Measurements from ENCODE around the gene ACLY. TPM values are rescaled to one million over a fixed set of nuclear protein-coding genes. Genes with fewer than 3 reads are reported as not detected.

ACLY gene
- total and polyA plus RNA-seq, 11 donors: 8.3 to 55.5 (median 34.7) TPM

GRCh38 chr17:41943492-41943891 lies 24.7 kb upstream of the ACLY start:
- intact Hi-C loops (cut with DNase I): no loop called here
- Histone ChIP-seq H3K27me3 (no peaks in the 10 kb centered on the region), H3K4me3 (no peak overlapping the region), H3K9me3 (no peaks in the 10 kb centered on the region), H3K4me1 (peaks cover 0 to 4% (median 0%) of the 10 kb centered on the region in 12 donors), H3K27ac (no peak overlapping the region), H3K36me3 (no peaks in the 10 kb centered on the region)
- DNase-seq (no peak), ATAC-seq (no peak)
- 86 to 94% (median 91%) methylated on average over 3 of the region's 3 CpGs for WGBS, 4 donors
- TF ChIP-seq POLR2A (IDR thresholded peaks at IDR 0.05): no peak
- no peak for TF ChIP-seq CTCF (IDR thresholded peaks at IDR 0.05)

DNA sequence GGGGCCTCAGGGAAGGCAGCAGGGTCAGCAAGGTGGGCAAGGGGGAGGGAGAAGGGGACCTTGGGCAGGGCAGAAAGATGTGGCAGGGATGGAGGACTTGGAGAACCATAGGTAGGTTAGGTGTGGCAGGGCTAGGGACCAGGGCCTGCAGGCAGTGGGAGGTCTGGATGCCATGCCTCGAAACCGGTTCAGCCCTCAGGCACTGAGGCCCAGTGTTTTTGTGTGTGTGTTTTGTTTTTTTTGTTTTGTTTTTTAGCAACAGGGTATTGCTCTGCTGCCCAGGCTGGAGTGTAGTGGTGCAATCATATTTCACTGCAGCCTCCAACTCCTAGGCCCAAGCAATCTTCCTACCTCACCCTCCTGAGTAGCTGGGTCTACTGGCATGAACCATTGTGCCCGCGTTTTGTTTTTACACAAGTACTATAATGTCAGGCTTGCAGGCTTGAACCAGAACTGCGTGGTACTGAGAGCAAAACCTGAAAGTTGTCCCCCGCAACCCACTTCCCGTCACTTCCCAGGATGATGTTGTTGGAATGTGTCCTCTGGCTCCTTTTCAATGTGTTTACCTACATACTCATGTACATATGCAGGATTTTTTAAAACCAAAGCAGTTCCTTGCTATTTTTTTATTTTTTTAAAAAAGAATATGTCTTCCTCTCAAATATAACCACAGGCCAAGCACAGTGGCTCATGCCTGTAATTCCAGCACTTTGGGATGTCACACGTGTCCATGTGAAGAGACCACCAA lies 24.0 kb upstream of the ACLY start:
- 92 to 95% (median 94%) methylated on average over 8 of the region's 8 CpGs for WGBS, 4 donors
- intact Hi-C loops (cut with DNase I): no loop called here
- H3K9me3 ChIP-seq: no peaks in the 10 kb centered on the region
- no peak overlapping the region for H3K4me3 ChIP-seq
- no peaks in the 10 kb centered on the region for H3K27me3 ChIP-seq
- DNase-seq (no peak), ATAC-seq (no peak)
- H3K36me3 ChIP-seq: no peaks in the 10 kb centered on the region
- peaks cover 0 to 10% (median 0%) of the 10 kb centered on the region in 12 donors for H3K4me1 ChIP-seq
- H3K27ac ChIP-seq: no peak overlapping the region
- TF ChIP-seq POLR2A (IDR thresholded peaks at IDR 0.05): no peak

GRCh38 chr17:41941168-41941567 lies 22.4 kb upstream of the ACLY start:
- intact Hi-C loops (cut with DNase I): no loop called here
- Histone ChIP-seq H3K9me3 (no peaks in the 10 kb centered on the region), H3K4me3 (no peak overlapping the region), H3K4me1 (peaks cover 0 to 13% (median 0%) of the 10 kb centered on the region in 12 donors), H3K36me3 (peaks cover 0 to 2% (median 0%) of the 10 kb centered on the region in 9 donors), H3K27me3 (no peaks in the 10 kb centered on the region), H3K27ac (no peak overlapping the region)
- no peak for TF ChIP-seq CTCF (IDR thresholded peaks at IDR 0.05)
- no peak for TF ChIP-seq POLR2A (IDR thresholded peaks at IDR 0.05)
- no peak for ATAC-seq
- WGBS, 4 donors: 90 to 97% (median 92%) methylated on average over 5 of the region's 5 CpGs
- DNase-seq: no peak

- intact Hi-C loops (cut with DNase I): no loop called here
- Histone ChIP-seq H3K9me3 (no peaks in the 10 kb centered on the region), H3K36me3 (peaks cover 0 to 8% (median 0%) of the 10 kb centered on the region in 9 donors), H3K27ac (no peak overlapping the region), H3K27me3 (no peaks in the 10 kb centered on the region), H3K4me1 (peaks cover 0 to 13% (median 0%) of the 10 kb centered on the region in 12 donors), H3K4me3 (no peak overlapping the region)
- TF ChIP-seq POLR2A (IDR thresholded peaks at IDR 0.05) (no peak), CTCF (IDR thresholded peaks at IDR 0.05) (no peak)
- 88 to 91% (median 89%) methylated on average over 6 of the region's 6 CpGs for WGBS, 4 donors
- DNase-seq (no peak), ATAC-seq (no peak)
Measured at GRCh38 chr17:41939693-41940090, 20.9 kb upstream of the ACLY start.

Measured in heart left ventricle (tissue), 16 donors.